ENCODE measurements around the gene SLC19A1. TPM values are rescaled to one million over a fixed set of nuclear protein-coding genes. Genes with fewer than 3 reads are reported as not detected.

Gene SLC19A1
- total and polyA plus RNA-seq, 8 donors = 2.9 to 23.3 (median 5.3) TPM

DNA sequence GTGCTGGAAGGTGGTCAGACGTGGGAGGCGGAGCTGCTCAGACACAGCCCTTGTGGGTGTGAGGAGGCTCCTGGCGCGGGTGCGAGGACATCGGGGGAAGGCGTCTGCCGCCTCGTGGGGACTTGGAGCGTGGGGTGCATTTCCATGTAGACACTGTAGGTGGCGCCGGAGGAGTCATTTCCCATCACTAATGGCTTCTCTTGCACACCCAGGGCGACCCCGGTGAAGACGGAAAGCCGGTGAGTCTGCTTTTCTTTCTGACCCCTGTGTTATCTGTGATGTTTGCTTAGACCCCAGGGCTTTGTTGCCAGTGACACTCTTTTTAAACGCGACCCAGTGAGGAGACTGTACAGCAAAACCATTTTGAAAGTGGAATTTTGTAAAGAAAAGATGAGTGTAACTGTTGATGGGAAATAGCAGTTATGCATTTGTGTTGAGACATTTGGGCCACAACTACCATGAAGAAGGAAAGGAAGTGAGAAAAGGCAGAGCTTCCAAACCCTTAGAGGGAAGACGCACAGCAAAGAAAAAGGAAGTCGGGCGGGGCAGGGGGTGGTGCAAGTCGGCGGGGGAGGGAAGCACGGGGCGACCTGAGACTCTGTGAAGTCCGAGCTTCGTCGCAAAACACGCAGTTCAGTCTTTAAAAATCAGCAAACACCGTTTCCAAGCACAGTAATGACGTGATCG lies 64.0 kb downstream of the SLC19A1 start:
- H3K27ac ChIP-seq = peak overlapping the region; percentile 26 to 73 (median 62)
- intact Hi-C loops (cut with DNase I; ENCODE audit: low total_unique reads) = loop anchor here (5.0 kb wide), 1 partner anchor 119 kb away; no protein-coding TSS in a partner anchor
- WGBS, 5 donors = 11 to 27% (median 19%) methylated on average over 32 of the region's 32 CpGs

DNA sequence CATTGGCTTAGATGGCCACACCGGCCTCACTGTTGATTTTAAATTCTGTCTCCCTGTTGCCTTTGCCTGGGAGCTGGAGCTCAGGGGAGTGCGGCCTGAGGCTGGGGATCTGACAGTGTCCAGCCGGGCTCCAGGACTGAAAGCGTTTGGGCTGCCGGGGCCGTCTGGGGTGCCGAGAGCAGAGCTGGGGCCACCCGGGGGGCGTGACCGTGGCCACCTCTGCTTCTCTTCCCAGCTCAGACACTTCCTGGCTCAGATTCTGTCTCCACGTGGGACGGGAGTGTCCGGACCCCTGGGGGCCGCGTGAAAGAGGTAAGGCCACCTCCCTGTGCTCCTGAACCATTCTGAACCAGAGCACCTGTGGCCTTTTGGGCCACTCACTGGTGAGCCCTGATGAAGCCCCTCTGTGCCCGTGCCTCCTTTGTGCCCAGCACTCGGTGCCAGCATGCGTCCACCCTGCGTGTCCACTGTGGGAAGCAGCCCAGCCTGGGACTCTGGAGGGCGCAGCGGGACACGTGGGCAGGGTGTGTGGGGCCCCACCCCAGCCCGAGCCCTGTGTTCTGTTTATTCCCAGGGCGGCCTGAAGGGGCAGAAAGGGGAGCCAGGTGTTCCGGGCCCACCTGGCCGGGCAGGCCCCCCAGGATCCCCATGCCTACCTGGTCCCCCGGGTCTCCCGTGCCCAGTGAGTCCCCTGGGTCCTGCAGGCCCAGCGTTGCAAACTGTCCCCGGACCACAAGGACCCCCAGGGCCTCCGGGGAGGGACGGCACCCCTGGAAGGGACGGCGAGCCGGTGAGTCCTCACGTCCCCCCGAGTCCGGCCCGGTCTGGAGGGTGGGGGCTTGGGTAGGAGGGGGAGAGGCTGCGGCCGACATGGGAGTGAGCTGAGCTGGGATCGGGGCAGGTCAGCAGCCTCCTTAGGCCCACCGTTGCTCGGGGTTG lies 64.8 kb downstream of the SLC19A1 start:
- TF ChIP-seq, protein P1, sequence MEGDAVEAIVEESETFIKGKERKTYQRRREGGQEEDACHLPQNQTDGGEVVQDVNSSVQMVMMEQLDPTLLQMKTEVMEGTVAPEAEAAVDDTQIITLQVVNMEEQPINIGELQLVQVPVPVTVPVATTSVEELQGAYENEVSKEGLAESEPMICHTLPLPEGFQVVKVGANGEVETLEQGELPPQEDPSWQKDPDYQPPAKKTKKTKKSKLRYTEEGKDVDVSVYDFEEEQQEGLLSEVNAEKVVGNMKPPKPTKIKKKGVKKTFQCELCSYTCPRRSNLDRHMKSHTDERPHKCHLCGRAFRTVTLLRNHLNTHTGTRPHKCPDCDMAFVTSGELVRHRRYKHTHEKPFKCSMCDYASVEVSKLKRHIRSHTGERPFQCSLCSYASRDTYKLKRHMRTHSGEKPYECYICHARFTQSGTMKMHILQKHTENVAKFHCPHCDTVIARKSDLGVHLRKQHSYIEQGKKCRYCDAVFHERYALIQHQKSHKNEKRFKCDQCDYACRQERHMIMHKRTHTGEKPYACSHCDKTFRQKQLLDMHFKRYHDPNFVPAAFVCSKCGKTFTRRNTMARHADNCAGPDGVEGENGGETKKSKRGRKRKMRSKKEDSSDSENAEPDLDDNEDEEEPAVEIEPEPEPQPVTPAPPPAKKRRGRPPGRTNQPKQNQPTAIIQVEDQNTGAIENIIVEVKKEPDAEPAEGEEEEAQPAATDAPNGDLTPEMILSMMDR (IDR thresholded peaks at IDR 0.05) = no peak
- TF ChIP-seq POLR2A (IDR thresholded peaks at IDR 0.05) = no peak
- Histone ChIP-seq H3K9me3 (no peaks in the 10 kb centered on the region), H3K4me1 (peaks cover 11 to 36% (median 20%) of the 10 kb centered on the region in 4 donors), H3K4me3 (peak overlapping the region in 3 of 4 donors; percentile 23 to 42 (median 38)), H3K27me3 (peaks cover 0 to 13% (median 0%) of the 10 kb centered on the region in 3 donors), H3K36me3 (peaks cover 0 to 62% (median 36%) of the 10 kb centered on the region in 4 donors), H3K27ac (peak overlapping the region; percentile 26 to 73 (median 62))
- 63 to 71% (median 64%) methylated on average over 35 to 44 of the region's 44 CpGs for WGBS, 5 donors
- DNase-seq = no peak
- intact Hi-C loops (cut with DNase I; ENCODE audit: low total_unique reads) = loop anchor here (5.0 kb wide), 1 partner anchor 120 kb away; no protein-coding TSS in a partner anchor

More for the DNA sequence above, 64.0 kb downstream of the SLC19A1 start:
- Histone ChIP-seq H3K36me3 (peaks cover 0 to 70% (median 43%) of the 10 kb centered on the region in 4 donors), H3K4me3 (peak overlapping the region; percentile 3 to 42 (median 30)), H3K9me3 (no peaks in the 10 kb centered on the region), H3K27me3 (peaks cover 0 to 5% (median 0%) of the 10 kb centered on the region in 3 donors), H3K4me1 (peaks cover 11 to 28% (median 16%) of the 10 kb centered on the region in 4 donors)
- TF ChIP-seq EP300 (IDR thresholded peaks at IDR 0.05) = no peak
- TF ChIP-seq, protein P1 (IDR thresholded peaks at IDR 0.05) = peak in 6 of 7 experiments; percentile 17 to 93 (median 87)
- peak; percentile 75 to 90 for DNase-seq

DNA sequence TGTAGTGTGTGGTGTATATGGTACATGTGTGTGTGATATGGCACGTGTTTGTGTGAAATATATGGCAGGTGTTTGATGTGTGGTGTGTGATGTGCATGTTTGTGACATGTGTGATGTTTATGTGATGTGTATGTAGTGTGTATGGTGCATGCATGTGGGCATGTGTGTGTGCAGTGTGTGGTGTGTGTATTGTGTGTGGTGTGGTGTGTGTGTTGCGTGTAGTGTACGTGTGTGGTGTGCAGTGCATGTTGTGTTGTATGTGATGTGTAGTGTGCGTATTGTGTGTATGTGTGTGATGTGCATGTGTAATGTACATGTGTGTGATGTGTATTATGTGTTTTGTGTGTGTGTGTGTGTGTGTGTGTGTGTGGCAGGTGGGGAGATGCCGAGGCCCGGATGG lies 65.7 kb downstream of the SLC19A1 start:
- TF ChIP-seq, protein P1 (IDR thresholded peaks at IDR 0.05) = no peak
- TF ChIP-seq EP300 (IDR thresholded peaks at IDR 0.05) (no peak), POLR2AphosphoS5 (IDR thresholded peaks at IDR 0.05) (no peak), POLR2A (IDR thresholded peaks at IDR 0.05) (no peak)
- Histone ChIP-seq H3K27me3 (peaks cover 0 to 22% (median 0%) of the 10 kb centered on the region in 3 donors), H3K4me1 (peaks cover 15 to 45% (median 27%) of the 10 kb centered on the region in 4 donors), H3K27ac (no peak overlapping the region), H3K9me3 (no peaks in the 10 kb centered on the region), H3K4me3 (no peak overlapping the region), H3K36me3 (peaks cover 0 to 53% (median 28%) of the 10 kb centered on the region in 4 donors)
- no peak for DNase-seq
- intact Hi-C loops (cut with DNase I; ENCODE audit: low total_unique reads) = loop anchor here (5.0 kb wide), 1 partner anchor 121 kb away; no protein-coding TSS in a partner anchor
- 85 to 94% (median 92%) methylated on average over 6 of the region's 6 CpGs for WGBS, 5 donors
